ENCODE measurements around the gene ZPR1.

GRCh38 chr11:116808262-116809175 lies 20.7 kb upstream of the ZPR1 start:
- no peak for TF ChIP-seq CTCF (IDR thresholded peaks at IDR 0.05; ENCODE audit: insufficient read depth, low read length, poor library complexity, severe bottlenecking)
- no peak for TF ChIP-seq EZH2phosphoT487 (conservative IDR thresholded peaks at IDR 0.05; ENCODE audit: low read length)

Data from SU-DHL-6 (cell line).